ENCODE data around the gene SLC9A8.

- TF ChIP-seq, protein P1, sequence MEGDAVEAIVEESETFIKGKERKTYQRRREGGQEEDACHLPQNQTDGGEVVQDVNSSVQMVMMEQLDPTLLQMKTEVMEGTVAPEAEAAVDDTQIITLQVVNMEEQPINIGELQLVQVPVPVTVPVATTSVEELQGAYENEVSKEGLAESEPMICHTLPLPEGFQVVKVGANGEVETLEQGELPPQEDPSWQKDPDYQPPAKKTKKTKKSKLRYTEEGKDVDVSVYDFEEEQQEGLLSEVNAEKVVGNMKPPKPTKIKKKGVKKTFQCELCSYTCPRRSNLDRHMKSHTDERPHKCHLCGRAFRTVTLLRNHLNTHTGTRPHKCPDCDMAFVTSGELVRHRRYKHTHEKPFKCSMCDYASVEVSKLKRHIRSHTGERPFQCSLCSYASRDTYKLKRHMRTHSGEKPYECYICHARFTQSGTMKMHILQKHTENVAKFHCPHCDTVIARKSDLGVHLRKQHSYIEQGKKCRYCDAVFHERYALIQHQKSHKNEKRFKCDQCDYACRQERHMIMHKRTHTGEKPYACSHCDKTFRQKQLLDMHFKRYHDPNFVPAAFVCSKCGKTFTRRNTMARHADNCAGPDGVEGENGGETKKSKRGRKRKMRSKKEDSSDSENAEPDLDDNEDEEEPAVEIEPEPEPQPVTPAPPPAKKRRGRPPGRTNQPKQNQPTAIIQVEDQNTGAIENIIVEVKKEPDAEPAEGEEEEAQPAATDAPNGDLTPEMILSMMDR (IDR thresholded peaks at IDR 0.05; ENCODE audit: insufficient read depth, low read length, poor library complexity, severe bottlenecking): no peak
- TF ChIP-seq EZH2phosphoT487 (conservative IDR thresholded peaks at IDR 0.05; ENCODE audit: low read length): no peak
Measured at GRCh38 chr20:49941456-49941855, 128.8 kb downstream of the SLC9A8 start.
